ENCODE results near the gene PCP4L1. TPM values are rescaled to one million over a fixed set of nuclear protein-coding genes. Genes with fewer than 3 reads are reported as not detected.

Gene PCP4L1
- total RNA-seq, 1 donor from 2014 or later, result 8.2 TPM

DNA sequence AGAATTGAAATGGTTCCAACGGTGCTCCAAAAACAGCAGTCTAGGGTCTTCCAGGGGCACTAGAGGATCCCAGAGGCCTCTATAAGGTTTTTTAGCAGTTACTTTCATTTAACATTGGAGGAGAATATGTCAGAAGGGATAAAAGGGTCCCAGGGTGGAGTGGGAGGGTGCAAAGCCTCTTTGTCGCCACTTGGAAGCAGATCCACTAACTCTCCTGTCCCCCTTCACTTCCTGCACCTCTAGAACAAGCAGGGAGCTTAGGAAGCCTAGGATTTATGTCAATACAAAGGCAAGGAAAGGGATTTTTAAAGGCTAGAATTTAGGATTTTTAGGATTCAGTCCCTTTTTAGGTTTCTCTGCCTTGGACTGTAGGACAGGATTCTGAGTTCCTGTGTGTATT is 8.3 kb downstream of the PCP4L1 start:
- no peaks in the 10 kb centered on the region for H3K36me3 ChIP-seq
- H3K27me3 ChIP-seq, result no peaks in the 10 kb centered on the region
- no peaks in the 10 kb centered on the region for H3K4me1 ChIP-seq
- TF ChIP-seq, protein P1, sequence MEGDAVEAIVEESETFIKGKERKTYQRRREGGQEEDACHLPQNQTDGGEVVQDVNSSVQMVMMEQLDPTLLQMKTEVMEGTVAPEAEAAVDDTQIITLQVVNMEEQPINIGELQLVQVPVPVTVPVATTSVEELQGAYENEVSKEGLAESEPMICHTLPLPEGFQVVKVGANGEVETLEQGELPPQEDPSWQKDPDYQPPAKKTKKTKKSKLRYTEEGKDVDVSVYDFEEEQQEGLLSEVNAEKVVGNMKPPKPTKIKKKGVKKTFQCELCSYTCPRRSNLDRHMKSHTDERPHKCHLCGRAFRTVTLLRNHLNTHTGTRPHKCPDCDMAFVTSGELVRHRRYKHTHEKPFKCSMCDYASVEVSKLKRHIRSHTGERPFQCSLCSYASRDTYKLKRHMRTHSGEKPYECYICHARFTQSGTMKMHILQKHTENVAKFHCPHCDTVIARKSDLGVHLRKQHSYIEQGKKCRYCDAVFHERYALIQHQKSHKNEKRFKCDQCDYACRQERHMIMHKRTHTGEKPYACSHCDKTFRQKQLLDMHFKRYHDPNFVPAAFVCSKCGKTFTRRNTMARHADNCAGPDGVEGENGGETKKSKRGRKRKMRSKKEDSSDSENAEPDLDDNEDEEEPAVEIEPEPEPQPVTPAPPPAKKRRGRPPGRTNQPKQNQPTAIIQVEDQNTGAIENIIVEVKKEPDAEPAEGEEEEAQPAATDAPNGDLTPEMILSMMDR (IDR thresholded peaks at IDR 0.05), result no peak
- DNase-seq (no peak), ATAC-seq (no peak)
- no peaks in the 10 kb centered on the region for H3K9me3 ChIP-seq
- intact Hi-C loops (cut with DNase I), result no loop called here
- H3K27ac ChIP-seq, result no peak overlapping the region
- H3K4me3 ChIP-seq, result no peak overlapping the region

DNA sequence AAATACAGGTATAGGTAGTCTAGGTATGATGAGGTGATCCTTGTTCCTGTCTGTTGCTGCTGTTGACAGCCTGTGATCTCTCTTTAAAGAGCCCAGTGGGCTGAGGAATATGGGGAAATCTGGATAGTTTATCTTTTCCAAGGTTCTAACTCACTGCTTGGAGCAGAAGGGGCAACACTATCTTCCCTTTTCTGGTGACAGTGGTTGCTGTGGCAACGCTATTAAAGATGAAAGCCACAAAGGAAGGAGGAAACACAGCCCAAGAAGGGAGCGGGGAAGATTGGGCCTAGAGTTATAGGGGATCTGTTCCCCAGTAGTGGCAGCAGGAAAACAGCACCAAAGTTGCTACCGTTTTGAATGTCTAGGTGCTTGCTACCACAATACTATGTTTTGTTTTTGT is 8.8 kb downstream of the PCP4L1 start:
- peak; percentile 69 for ATAC-seq
- Histone ChIP-seq H3K4me1 (no peaks in the 10 kb centered on the region), H3K36me3 (no peaks in the 10 kb centered on the region), H3K9me3 (no peaks in the 10 kb centered on the region), H3K4me3 (no peak overlapping the region), H3K27ac (no peak overlapping the region), H3K27me3 (no peaks in the 10 kb centered on the region)
- no peak for DNase-seq
- TF ChIP-seq, protein P1 (IDR thresholded peaks at IDR 0.05), result no peak
- intact Hi-C loops (cut with DNase I), result no loop called here

DNA sequence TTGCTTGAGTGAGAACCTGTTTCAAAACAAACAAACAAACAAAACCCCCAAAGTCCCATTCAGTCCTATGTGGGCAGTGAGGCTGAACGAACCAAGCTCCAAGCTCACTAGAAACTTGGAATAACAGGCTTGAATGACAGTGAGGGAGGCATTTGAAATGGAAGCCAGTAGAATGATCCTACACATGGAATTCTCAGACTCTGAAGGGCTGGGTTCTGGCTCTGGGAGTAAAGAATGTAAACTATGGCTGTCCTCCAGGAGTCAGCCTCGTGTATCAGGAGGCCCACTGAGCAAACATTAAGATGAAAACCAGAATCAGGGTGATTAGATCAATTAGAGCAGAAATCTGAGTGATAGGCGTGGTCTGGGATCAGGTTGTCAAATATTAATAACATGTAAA is 14.9 kb downstream of the PCP4L1 start:
- no peak for ATAC-seq
- TF ChIP-seq, protein P1 (IDR thresholded peaks at IDR 0.05), result no peak
- intact Hi-C loops (cut with DNase I), result no loop called here
- Histone ChIP-seq H3K36me3 (no peaks in the 10 kb centered on the region), H3K9me3 (no peaks in the 10 kb centered on the region), H3K4me3 (no peak overlapping the region), H3K27ac (no peak overlapping the region), H3K27me3 (no peaks in the 10 kb centered on the region), H3K4me1 (no peaks in the 10 kb centered on the region)
- no peak for DNase-seq

DNA sequence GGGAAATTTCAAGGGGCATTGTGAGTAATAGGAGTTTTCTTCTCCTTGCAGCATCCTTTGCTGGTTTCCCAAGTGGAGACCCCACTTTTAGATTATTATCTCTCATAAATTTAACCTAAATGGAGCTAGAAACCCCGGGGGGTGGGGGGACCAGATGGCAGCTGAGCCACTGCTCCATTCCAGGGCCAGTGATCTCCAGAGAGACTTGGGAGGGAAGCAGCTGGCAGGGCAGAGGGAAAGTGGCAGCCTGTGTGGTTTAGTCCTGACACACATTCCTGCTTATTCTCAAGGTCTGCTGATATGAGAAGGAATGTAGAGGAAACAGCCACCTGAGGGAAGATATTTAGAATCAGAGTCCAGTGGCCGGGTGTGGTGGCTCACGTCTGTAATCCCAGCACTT is 16.3 kb downstream of the PCP4L1 start:
- intact Hi-C loops (cut with DNase I), result no loop called here
- H3K36me3 ChIP-seq, result no peaks in the 10 kb centered on the region
- H3K27me3 ChIP-seq, result no peaks in the 10 kb centered on the region
- H3K9me3 ChIP-seq, result no peaks in the 10 kb centered on the region
- ATAC-seq, result no peak
- no peak for DNase-seq
- H3K27ac ChIP-seq, result no peak overlapping the region
- no peaks in the 10 kb centered on the region for H3K4me1 ChIP-seq
- TF ChIP-seq, protein P1 (IDR thresholded peaks at IDR 0.05), result no peak
- H3K4me3 ChIP-seq, result no peak overlapping the region

DNA sequence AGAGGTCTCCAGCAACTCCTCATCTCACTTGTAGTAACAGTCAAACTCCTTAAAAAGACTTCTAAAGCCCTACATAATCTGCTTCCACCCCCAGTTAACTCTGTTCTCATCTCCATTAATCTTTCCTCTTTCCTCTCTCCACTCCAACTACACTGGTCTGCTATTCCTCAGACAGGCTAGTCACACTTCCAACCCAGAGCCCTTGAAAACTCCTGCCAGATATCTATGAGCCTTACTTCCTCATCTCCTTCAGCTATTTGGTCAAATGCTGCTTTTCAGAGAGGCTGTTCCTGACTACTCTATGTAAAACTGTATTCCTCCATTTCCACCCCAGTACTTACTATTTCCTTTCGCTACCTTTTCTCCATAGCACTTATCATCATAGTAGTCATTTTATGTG is 24.4 kb downstream of the PCP4L1 start:
- no peaks in the 10 kb centered on the region for H3K36me3 ChIP-seq
- TF ChIP-seq, protein P1 (IDR thresholded peaks at IDR 0.05), result no peak
- DNase-seq (no peak), ATAC-seq (no peak)
- no peaks in the 10 kb centered on the region for H3K27me3 ChIP-seq
- no peak overlapping the region for H3K27ac ChIP-seq
- intact Hi-C loops (cut with DNase I), result no loop called here
- H3K4me1 ChIP-seq, result no peaks in the 10 kb centered on the region
- no peaks in the 10 kb centered on the region for H3K9me3 ChIP-seq
- no peak overlapping the region for H3K4me3 ChIP-seq

DNA sequence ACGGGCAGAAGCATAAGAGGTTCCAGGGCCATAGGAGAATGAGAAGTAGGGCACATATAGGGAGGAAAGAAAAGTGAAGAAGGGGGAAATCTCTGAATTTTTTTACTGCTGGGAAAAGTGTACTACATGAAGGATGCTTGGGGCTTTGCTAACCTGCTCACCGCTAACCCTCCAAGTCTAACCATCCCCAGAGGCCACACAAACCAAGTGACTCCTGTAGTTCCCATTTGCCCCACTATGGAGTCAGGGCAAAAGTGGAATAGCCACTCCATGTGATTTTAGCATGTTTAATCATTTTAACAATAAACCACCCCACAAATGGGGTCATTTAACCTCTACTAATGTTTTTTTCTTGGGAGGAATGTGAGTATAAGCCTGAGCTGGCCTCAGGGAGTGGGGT is 26.6 kb downstream of the PCP4L1 start:
- intact Hi-C loops (cut with DNase I), result no loop called here
- Histone ChIP-seq H3K4me3 (no peak overlapping the region), H3K4me1 (no peaks in the 10 kb centered on the region), H3K9me3 (no peaks in the 10 kb centered on the region), H3K36me3 (no peaks in the 10 kb centered on the region), H3K27ac (no peak overlapping the region), H3K27me3 (no peaks in the 10 kb centered on the region)
- no peak for DNase-seq
- TF ChIP-seq, protein P1 (IDR thresholded peaks at IDR 0.05), result no peak
- ATAC-seq, result no peak
